ENCODE data around the gene ERF. TPM values are rescaled to one million over a fixed set of nuclear protein-coding genes. Genes with fewer than 3 reads are reported as not detected.

ERF gene
- total and polyA plus RNA-seq, 2 of the 4 experiments (the other 2 are of a cell fraction): 5.2 to 32.4 TPM

DNA sequence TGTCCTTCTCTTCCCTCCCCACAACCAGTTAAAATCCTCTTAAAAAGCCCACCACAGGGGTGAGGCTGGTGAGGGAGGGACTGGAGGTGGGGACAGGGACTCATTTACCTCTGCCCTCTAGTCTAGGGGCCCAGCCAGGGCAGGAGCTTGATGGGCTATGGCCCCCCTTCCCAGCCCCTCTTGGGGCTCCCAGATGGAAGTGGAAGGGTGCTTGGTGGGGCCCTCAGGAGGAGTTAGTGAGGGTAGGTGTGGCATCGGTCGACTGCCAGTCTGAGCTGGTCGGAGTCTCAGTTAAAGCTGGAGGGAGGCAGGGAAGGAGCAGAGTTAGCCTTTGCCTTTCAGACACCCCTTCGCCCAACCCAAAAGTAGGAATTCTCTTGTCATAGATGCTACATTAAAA, 24.4 kb downstream of the ERF start:
- no peak overlapping the region for H3K18ac ChIP-seq (ENCODE audit: low read depth, low read length)
- H4K20me1 ChIP-seq (ENCODE audit: insufficient read depth, low read length): peaks cover 86% of the 10 kb centered on the region
- no peak overlapping the region for H3K23ac ChIP-seq (ENCODE audit: low read depth, low read length)
- H3K14ac ChIP-seq (replicated peaks; ENCODE audit: low read depth, low read length): no peak overlapping the region
- DNase-seq (no peak), ATAC-seq (ENCODE audit: low read depth) (no peak)
- no TSS peak for BruUV-seq (replicated peaks)
- no peak overlapping the region for H3K4me2 ChIP-seq (ENCODE audit: low read depth, low read length)
- dilution Hi-C loops (cut with HindIII; ENCODE audit: low sequenced_read_pairs, unreplicated experiment): no loop called here
- H3K9me1 ChIP-seq (ENCODE audit: insufficient read depth, low read length): peaks cover 14% of the 10 kb centered on the region; the same call in 1 of the 2 replicates
- peaks cover 38 to 82% of the 10 kb centered on the region in 2 experiments for H3K79me1 ChIP-seq (ENCODE audit: low read depth in 1 of 2, low read length in 2 of 2)
- no peak overlapping the region for H2BK5ac ChIP-seq (ENCODE audit: low read depth, low read length, poor library complexity, severe bottlenecking)
- H3K4me1 ChIP-seq (ENCODE audit: control insufficient read depth, insufficient read depth, low read length): no peaks in the 10 kb centered on the region
- no peak overlapping the region for H3K56ac ChIP-seq (ENCODE audit: extremely low read depth, insufficient read depth, low read length)
- H2AFZ ChIP-seq (replicated peaks; ENCODE audit: low read length, poor library complexity): no peak overlapping the region
- no peak overlapping the region for H3K27ac ChIP-seq (ENCODE audit: insufficient read depth, low read length)
- no peak overlapping the region for H4K8ac ChIP-seq (ENCODE audit: low read depth in 2 of 2, low read length in 2 of 2)
- H2AK9ac ChIP-seq (replicated peaks; ENCODE audit: low read depth, low read length, poor library complexity): no peak overlapping the region
- H2BK15ac ChIP-seq (ENCODE audit: low read depth, low read length): no peak overlapping the region
- H3K9me3 ChIP-seq (ENCODE audit: control insufficient read depth, insufficient read depth, low read length): no peaks in the 10 kb centered on the region
- H3K9ac ChIP-seq (ENCODE audit: low read depth, low read length): no peak overlapping the region
- ChIA-PET POLR2A (ENCODE audit: unreplicated experiment) (no interaction called here), CTCF (no interaction called here)
- TF ChIP-seq, protein P1, sequence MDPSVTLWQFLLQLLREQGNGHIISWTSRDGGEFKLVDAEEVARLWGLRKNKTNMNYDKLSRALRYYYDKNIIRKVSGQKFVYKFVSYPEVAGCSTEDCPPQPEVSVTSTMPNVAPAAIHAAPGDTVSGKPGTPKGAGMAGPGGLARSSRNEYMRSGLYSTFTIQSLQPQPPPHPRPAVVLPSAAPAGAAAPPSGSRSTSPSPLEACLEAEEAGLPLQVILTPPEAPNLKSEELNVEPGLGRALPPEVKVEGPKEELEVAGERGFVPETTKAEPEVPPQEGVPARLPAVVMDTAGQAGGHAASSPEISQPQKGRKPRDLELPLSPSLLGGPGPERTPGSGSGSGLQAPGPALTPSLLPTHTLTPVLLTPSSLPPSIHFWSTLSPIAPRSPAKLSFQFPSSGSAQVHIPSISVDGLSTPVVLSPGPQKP (IDR thresholded peaks at IDR 0.05; ENCODE audit: borderline replicate concordance, low read depth, low read length): no peak
- TF ChIP-seq MAFK (IDR thresholded peaks at IDR 0.05; ENCODE audit: low read depth, low read length): no peak
- no peak for TF ChIP-seq MXI1 (IDR thresholded peaks at IDR 0.05; ENCODE audit: borderline replicate concordance, low read depth, low read length)
- TF ChIP-seq POLR2A (IDR thresholded peaks at IDR 0.05; ENCODE audit: low read depth, low read length): no peak
- TF ChIP-seq CTCF (conservative IDR thresholded peaks at IDR 0.05; ENCODE audit: low read depth, low read length): no peak
- no peak for TF ChIP-seq BHLHE40 (IDR thresholded peaks at IDR 0.05; ENCODE audit: low read depth, low read length)
- TF ChIP-seq NFE2L2 (IDR thresholded peaks at IDR 0.05; ENCODE audit: low read depth, low read length): no peak
- TF ChIP-seq RAD21 (IDR thresholded peaks at IDR 0.05; ENCODE audit: low read length): no peak
- no peak for TF ChIP-seq CEBPB (IDR thresholded peaks at IDR 0.05; ENCODE audit: low read depth, low read length)
- TF ChIP-seq RFX5 (IDR thresholded peaks at IDR 0.05; ENCODE audit: low read depth, low read length): no peak
- H3K4ac ChIP-seq (ENCODE audit: low read depth, low read length): no peak overlapping the region
- H2AK5ac ChIP-seq (ENCODE audit: low read depth, low read length): no peak overlapping the region
- WGBS, 2 experiments (ENCODE audit: extremely low coverage in 2 of 2, insufficient read length in 1 of 2): no CpG with 5 or more reads among the region's 4 CpGs
- no peak overlapping the region for H3K4me3 ChIP-seq (ENCODE audit: insufficient read depth, low read depth, low read length)
- no peak overlapping the region for H4K5ac ChIP-seq (ENCODE audit: low read depth, low read length)
- no peak overlapping the region for H2BK120ac ChIP-seq (ENCODE audit: low read depth, low read length)
- H3K27me3 ChIP-seq (ENCODE audit: control insufficient read depth, insufficient read depth, low read length): no peaks in the 10 kb centered on the region
- in situ Hi-C loops (cut with MboI; ENCODE audit: low sequenced_read_pairs): no loop called here
- no peak overlapping the region for H2BK20ac ChIP-seq (ENCODE audit: low read depth, low read length)
- intact Hi-C loops (cut with micrococcal nuclease): no loop called here
- no peak overlapping the region for H4K91ac ChIP-seq (ENCODE audit: insufficient read depth, low read depth, low read length)
- H3K36me3 ChIP-seq (ENCODE audit: control insufficient read depth, insufficient read depth, low read length): peaks cover 79% of the 10 kb centered on the region
